ENCODE data around the gene PTPN4.
"Not testable (repeated sequence)": the region's sequence is repeated elsewhere in the genome, so short reads cannot be mapped to it uniquely, and the experiment has no call there.

Gene PTPN4

DNA sequence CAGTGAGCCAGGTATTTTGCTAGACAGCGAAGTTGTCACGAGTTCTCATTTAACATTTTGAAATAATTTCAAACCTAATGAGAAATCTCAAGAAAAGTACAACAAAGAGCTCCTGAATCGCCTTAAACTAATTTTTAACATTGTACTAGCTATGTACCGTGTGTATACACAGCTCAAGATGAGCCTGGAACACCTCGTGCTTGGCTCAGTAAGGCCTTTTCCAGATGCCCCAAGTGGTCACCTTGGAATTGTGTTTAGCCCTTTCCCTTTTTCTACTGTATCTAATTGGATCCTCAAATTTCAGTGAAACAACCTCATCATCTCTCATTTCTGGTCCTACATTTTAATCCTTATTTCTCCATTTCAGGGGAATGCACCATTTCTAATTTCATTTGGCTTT, 7.2 kb downstream of the PTPN4 start:
- DNase-seq (ENCODE audit: low read depth), result no peak

GRCh38 chr2:119768742-119769141, 9.0 kb downstream of the PTPN4 start:
- DNase-seq (ENCODE audit: low read depth), result no peak

DNA sequence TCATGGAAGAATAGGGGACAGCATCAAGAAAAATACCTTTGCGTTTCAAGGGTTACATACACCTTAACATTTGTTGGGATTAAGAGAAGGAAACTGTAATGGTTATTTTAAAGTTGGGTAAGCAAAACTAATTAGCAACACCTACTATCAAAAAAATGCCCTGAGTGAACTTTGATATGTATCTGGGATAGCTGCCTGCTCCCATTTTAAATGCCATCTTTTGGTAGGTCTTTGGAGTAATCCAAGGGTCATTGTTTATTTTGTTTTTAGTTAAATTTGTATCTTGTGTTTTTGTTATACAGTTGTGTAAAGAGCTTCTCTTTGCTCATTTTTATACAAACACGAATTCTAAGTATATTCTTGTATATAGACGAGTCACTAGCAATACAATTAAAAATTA, 9.9 kb downstream of the PTPN4 start:
- no peak for DNase-seq (ENCODE audit: low read depth)

DNA sequence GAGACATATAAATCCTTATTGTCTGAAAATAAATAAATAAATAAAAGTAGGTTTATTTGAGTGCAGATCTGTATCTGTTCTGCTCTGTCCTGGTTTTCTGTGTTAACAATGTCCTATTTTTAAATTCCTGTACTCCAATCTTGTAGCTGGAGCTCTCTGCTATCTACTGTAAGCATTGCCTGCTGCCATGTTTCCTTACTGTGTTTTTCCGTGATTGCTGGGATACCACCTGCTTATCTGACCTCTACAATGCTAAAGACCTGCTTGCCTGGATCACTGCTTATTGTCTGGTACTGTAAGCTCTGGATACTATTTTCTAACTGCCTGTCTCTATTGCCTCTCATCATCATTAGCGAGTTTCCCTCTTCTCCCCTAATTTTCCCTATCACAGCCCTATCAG, 11.6 kb downstream of the PTPN4 start:
- DNase-seq (ENCODE audit: low read depth), result no peak

DNA sequence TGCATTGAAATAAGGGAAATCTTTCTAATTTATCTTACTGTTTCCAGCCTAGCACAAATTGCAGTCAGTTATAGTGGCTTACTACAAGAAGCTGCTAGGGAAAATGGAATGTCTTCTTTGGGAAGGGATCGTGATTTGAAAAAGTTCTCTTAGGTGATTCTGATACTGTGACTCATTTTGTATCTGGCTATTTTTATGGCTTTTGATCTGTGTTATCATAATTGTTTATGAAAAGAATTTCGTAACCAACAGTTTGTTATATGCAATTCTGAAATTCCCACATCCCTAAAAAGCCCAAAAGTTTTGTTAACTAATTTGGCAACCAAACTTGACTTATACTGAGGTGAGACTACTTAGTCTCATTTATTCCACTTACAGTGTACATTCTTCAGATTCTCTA, 12.4 kb downstream of the PTPN4 start:
- no peak for DNase-seq (ENCODE audit: low read depth)

- no peak for DNase-seq (ENCODE audit: low read depth)
Measured at GRCh38 chr2:119772767-119773166, 13.0 kb downstream of the PTPN4 start.

- DNase-seq (ENCODE audit: low read depth), result no peak
Measured at GRCh38 chr2:119774026-119774425, 14.3 kb downstream of the PTPN4 start.

DNA sequence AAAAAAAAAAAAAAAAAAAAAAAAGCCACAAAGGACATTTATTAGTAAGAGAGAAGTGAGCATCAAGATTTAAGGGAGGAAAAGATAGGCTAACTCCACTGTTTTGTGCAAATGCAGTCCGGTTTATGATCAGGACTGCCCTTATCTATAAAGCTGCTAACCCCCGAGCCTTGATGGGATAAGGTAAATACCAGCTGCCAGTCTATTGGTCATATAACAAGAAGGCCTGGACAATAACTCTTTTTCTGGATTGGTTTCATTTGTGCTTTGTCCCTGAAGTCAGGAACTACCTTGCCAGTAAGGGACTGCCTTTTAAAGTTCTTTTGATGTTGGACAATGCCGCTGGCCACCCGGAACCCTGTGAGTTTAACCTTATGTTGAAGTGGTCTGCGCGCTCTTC, 15.4 kb downstream of the PTPN4 start:
- DNase-seq (ENCODE audit: low read depth), result no peak

DNA sequence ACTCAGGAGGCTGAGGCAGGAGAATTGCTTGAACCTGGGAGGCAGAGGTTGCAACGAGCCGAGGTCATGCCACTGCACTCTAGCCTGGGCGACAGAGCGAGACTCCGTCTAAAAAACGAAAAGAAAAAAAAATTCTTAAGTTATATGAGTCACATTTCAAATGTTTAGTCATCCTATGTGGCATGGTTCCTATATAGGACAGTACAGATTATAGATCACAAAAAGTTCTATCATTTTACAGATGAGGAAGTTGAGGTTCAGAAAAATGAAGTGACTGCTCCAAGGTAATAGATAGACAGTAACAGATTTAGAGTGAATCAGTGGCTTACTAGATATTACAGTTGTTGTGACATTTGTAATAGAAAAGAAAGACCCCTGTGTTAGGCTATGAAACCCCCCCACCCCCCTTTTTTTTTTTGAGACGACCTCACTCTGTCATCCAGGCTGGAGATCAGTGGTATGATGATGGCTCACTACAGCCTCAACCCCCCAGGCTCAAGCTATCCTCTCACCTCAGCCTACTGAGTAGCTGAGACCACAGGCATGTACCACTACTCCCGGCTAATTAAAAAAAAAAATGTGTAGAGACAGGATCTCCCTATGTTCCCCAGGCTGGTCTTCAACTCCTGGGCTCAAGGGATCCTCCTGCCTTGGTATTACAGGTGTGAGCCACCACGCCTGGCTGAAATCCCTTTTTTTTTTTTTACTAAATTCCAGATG, 22.7 kb downstream of the PTPN4 start:
- no peak for DNase-seq (ENCODE audit: low read depth)

- DNase-seq (ENCODE audit: low read depth), result no peak
Measured at GRCh38 chr2:119784876-119785275, 25.2 kb downstream of the PTPN4 start.

- no peak for DNase-seq (ENCODE audit: low read depth)
Measured at GRCh38 chr2:119786295-119786694, 26.6 kb downstream of the PTPN4 start.

DNA sequence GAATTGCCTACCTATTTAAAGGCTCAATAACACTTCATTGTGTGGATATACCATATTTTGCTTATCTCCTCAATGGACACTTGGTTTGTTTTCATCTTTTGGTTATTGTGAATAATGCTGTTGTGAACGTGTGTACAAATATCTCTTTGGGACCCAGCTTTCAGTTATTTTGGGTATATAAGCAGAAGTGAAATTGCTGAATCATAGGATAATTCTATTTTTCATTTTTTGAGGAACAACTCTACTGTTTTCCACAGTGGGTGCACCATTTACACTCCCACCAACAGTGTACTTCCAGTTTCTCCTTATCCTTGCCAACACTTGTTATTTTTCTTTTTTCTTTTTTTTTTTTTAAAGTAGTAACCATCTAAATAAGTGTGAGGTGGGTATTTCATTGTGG, 29.0 kb downstream of the PTPN4 start:
- DNase-seq (ENCODE audit: low read depth), result no peak

- DNase-seq (ENCODE audit: low read depth), result no peak
Measured at GRCh38 chr2:119790466-119790865, 30.7 kb downstream of the PTPN4 start.

- no peak for DNase-seq (ENCODE audit: low read depth)
Measured at GRCh38 chr2:119792907-119793312, 33.2 kb downstream of the PTPN4 start.

GRCh38 chr2:119794237-119794636, 34.5 kb downstream of the PTPN4 start:
- no peak for DNase-seq (ENCODE audit: low read depth)

DNA sequence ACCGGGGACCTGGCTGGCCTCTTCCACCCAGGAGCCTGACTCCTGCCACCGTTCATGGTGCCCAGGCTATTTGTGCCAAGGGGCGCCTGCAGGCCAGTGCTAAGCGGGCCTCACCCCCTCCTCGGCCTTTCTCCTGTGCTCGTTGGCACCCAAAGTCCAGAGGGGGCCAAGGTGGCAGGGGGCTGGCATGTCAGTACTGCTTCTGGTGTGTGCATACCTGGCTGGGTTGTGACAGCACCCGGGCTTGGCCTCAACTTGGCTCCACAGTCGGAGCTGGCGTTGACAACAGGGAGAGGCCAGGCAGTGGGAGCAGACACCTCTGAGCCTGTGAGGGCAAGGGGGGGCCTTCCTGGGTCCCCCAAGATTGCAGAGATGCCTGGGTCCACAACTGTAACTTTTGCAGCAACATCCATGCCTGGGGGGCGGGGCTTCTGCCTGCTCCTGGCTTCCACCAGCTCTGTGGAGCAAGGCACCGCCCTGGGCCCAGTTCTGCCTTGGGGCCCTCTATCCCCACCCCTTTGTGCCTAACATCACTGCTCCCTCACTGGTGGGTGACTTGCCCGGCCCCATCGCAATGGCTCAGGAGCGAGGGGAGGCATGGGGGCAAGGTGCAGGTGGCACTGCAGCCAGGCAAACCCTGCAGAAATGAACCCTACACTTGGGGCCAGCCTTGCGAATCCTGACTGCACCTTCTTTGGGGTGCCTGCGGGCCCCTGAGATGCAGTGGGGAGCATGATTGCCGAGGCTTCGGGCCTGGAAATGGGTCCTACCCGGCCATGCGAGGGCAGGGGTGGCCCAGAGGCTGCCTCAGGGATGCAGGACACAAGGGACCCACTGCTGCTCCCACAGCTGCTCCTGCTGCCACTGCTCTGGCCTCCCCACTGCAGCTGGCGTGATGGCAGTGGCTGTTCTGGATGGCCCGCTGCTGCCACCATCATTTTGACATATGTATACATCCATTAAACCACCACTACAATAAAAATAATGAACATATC, 35.9 kb downstream of the PTPN4 start:
- no peak for DNase-seq (ENCODE audit: low read depth)

GRCh38 chr2:119800376-119800902, 40.7 kb downstream of the PTPN4 start:
- DNase-seq (ENCODE audit: low read depth), result no peak

DNA sequence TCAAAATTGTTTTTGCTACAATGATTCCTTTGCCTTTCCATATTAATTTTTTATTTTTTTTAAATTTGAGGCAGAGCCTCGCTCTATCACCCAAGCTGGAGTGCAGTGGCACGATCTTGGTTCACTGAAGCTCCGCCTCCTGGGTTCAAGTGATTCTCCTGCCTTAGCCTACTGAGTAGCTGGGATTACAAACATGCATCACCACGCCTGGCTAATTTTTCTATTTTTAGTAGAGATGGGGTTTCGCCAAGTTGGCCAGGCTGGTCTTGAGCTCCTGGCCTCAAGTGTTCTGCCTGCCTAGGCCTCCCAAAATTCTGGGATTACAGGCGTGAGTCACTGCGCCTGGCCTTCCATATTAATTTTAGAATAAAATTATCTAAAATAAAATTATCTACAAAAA, 41.3 kb downstream of the PTPN4 start:
- DNase-seq (ENCODE audit: low read depth), result no peak

DNA sequence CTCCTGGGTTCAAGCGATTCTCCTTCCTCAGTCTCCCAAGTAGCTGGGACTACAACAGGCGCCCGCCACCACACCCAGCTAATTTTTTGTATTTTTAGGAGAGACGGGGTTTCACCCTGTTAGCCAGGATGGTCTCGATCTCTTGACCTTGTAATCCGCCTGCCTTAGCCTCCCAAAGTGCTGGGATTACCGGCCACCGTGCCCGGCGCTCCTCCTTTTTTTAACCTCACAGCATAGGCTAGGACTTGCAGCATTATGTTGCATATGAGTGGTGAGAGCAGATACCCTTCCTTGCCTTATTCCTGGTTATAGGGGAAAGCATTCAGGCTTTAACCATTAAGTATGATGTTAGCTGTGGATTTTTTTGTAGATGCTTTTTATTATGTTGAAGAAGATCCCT, 42.3 kb downstream of the PTPN4 start:
- not testable (repeated sequence) for DNase-seq (ENCODE audit: low read depth)

DNA sequence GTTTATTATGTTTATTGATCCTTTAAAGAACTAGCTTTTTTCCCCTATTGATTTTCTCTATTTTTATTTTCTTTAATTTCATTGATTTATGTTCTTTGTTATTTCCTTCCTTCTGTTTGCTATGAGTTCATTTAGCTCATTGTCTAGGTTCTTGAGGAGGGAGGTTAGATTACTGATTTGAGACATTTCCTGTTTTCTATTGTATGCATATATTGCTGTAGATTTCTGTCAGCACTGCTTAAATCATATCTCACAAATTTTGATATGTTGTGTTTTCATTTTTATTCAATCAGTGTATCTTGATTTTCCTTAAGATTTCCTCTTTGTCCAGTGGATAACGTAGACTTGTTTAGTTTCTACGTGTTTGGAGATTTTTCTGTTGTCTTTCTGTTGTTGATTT, 43.4 kb downstream of the PTPN4 start:
- DNase-seq (ENCODE audit: low read depth), result no peak

- not testable (repeated sequence) for DNase-seq (ENCODE audit: low read depth)
Measured at GRCh38 chr2:119804409-119804808, 44.7 kb downstream of the PTPN4 start.

DNA sequence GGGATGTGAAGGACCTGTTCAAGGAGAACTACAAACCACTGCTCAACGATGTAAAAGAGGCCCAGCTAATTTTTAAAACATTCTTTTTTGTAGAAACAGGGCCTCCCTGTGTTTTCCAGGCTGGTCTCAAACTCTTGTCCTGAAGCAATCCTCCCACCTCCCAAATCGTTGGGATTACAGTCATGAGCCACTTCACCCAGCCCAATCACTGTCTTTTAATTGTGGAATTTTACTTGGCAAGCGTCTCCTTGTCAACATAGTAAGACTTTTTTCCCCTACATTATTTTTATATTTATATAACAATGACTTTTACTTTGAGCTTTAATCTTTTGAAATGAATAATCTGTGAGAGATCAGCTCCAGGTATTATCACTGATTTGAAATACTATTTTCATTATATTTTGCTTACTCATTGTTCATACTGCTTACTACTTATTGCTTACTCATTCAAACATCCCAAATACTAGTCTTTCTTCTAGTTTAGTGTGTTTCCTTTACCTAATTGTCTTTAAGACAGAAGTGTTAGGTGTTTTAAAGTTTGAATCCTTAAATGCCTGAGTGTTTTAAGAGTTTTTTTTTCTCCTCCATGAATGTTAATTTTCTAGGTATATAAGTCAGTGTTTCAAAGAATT, 48.9 kb downstream of the PTPN4 start:
- DNase-seq (ENCODE audit: low read depth), result no peak
